Omental fat pad (tissue), 4 donors: ENCODE results near the gene BMPR1B. TPM values are rescaled to one million over a fixed set of nuclear protein-coding genes. Genes with fewer than 3 reads are reported as not detected.

Source experiments
- ATAC-seq: fragments of 150-250 bp; one replicate; pipeline ENCODE4 v1.9.1; 2016; ENCODE audit warnings: mild to moderate bottlenecking, moderate library complexity; ENCODE audit not compliant: low FRiP score
- DNase-seq: peaks from one replicate; pipeline ENCODE4 v3.0.0-alpha.2; 2019; ENCODE audit warnings: low spot score
- CTCF ChIP-seq, 3 donors: fragments of 450-650 bp; IDR thresholded peaks; one replicate each; pipeline ENCODE4 v1.5.1; 2016 to 2017; ENCODE audit warnings: antibody characterized with exemption in 3 of 3, mild to moderate bottlenecking in 3 of 3, moderate library complexity in 2 of 3
- total RNA-seq, 4 donors: library from RNA; depleted of rRNA; stranded (reverse); fragments of >200 nt; gene quantifications; one replicate each; pipeline ENCODE4 v1.1.0, GENCODE V29; 2016

The BMPR1B gene
- total RNA-seq, 4 donors from 2014 or later: 0.19 to 1.9 (median 1.3) TPM

- no peak for TF ChIP-seq CTCF (IDR thresholded peaks at IDR 0.05)
- DNase-seq (no peak), ATAC-seq (no peak)
These were observed 393.5 kb downstream of the BMPR1B start for GRCh38 chr4:95151255-95151654.

- DNase-seq (no peak), ATAC-seq (no peak)
- TF ChIP-seq CTCF (IDR thresholded peaks at IDR 0.05): no peak
These were observed 395.4 kb downstream of the BMPR1B start for GRCh38 chr4:95153182-95153581.

GRCh38 chr4:95155759-95156451 is 398.1 kb downstream of the BMPR1B start:
- no peak for TF ChIP-seq CTCF (IDR thresholded peaks at IDR 0.05)
- DNase-seq (no peak), ATAC-seq (no peak)

GRCh38 chr4:95156452-95156765 is 398.7 kb downstream of the BMPR1B start:
- DNase-seq: no peak
- no peak for ATAC-seq
- no peak for TF ChIP-seq CTCF (IDR thresholded peaks at IDR 0.05)

- ATAC-seq (no peak), DNase-seq (no peak)
- TF ChIP-seq CTCF (IDR thresholded peaks at IDR 0.05): no peak
These were observed 399.8 kb downstream of the BMPR1B start for GRCh38 chr4:95157596-95157995.

GRCh38 chr4:95158045-95158444 is 400.3 kb downstream of the BMPR1B start:
- no peak for ATAC-seq
- DNase-seq: no peak
- TF ChIP-seq CTCF (IDR thresholded peaks at IDR 0.05): no peak

GRCh38 chr4:95158626-95159025 is 400.9 kb downstream of the BMPR1B start:
- no peak for ATAC-seq

More at GRCh38 chr4:95158626-95159025, 400.9 kb downstream of the BMPR1B start:
- DNase-seq: no peak
- no peak for TF ChIP-seq CTCF (IDR thresholded peaks at IDR 0.05)
